ENCODE data around the gene MADD. TPM values are rescaled to one million over a fixed set of nuclear protein-coding genes. Genes with fewer than 3 reads are reported as not detected.

The MADD gene
- total RNA-seq, 1 experiment from 2014 or later = 132 TPM

- no TSS peak for BruUV-seq (replicated peaks)
- H3K9me3 ChIP-seq (ENCODE audit: low read depth, low read length, poor library complexity, severe bottlenecking) = no peaks in the 10 kb centered on the region
- DNase-seq (ENCODE audit: low spot score) = no peak
- CTCF ChIA-PET = interaction anchor here (0.6 kb wide), 1 partner anchor 686 kb away, joined by 11 read pairs; no protein-coding TSS in a partner anchor
- H3K36me3 ChIP-seq (ENCODE audit: insufficient read depth, low read length, poor library complexity, severe bottlenecking) = no peaks in the 10 kb centered on the region
- POLR2A ChIA-PET (ENCODE audit: low non-redundant PET) = no interaction called here
- H3K27ac ChIP-seq (ENCODE audit: low read depth, low read length, poor library complexity, severe bottlenecking) = no peak within 1 kb of the TSS
- TF ChIP-seq CTCF (conservative IDR thresholded peaks at IDR 0.05; ENCODE audit: low read depth, low read length) = no peak
- TF ChIP-seq EZH2 (IDR thresholded peaks at IDR 0.05; ENCODE audit: borderline replicate concordance, low read depth, low read length, poor library complexity, severe bottlenecking) = no peak
- H3K27me3 ChIP-seq (replicated peaks; ENCODE audit: insufficient read depth, low read depth, low read length, poor library complexity) = no peaks in the 10 kb centered on the region
- no peak within 1 kb of the TSS for H3K4me3 ChIP-seq (ENCODE audit: low read depth, low read length, poor library complexity, severe bottlenecking)
- peaks cover 5% of the 10 kb centered on the region for H3K4me1 ChIP-seq (ENCODE audit: insufficient read depth, low read length, poor library complexity, severe bottlenecking)
- intact Hi-C loops (cut with micrococcal nuclease; ENCODE audit: unreplicated experiment) = loop anchor here (10.0 kb wide), 1 partner anchor 968 kb away; the partner anchor contains the start of gene MDK
These were observed 82.6 kb downstream of the MADD start, which contains the start of gene MYBPC3 for GRCh38 chr11:47352556-47352955. Gene MYBPC3 (minus strand): TSS chr11:47352702. CDS start chr11:47352647, 55 bp downstream.

GRCh38 chr11:47353978-47354774, 84.2 kb downstream of the MADD start:
- CTCF ChIA-PET = interaction anchor here (0.5 to 1.4 kb wide), 8 partner anchors 32 to 466 kb away, joined by 3 to 9 read pairs (median 4); partner anchors contain the start of gene NR1H3
- POLR2A ChIA-PET (ENCODE audit: low non-redundant PET) = no interaction called here
- H3K27ac ChIP-seq (ENCODE audit: low read depth, low read length, poor library complexity, severe bottlenecking) = no peak overlapping the region
- H3K36me3 ChIP-seq (ENCODE audit: insufficient read depth, low read length, poor library complexity, severe bottlenecking) = no peaks in the 10 kb centered on the region
- TF ChIP-seq CTCF (conservative IDR thresholded peaks at IDR 0.05; ENCODE audit: low read depth, low read length) (no peak), EZH2 (IDR thresholded peaks at IDR 0.05; ENCODE audit: borderline replicate concordance, low read depth, low read length, poor library complexity, severe bottlenecking) (no peak)
- no peaks in the 10 kb centered on the region for H3K27me3 ChIP-seq (replicated peaks; ENCODE audit: insufficient read depth, low read depth, low read length, poor library complexity)
- no peak overlapping the region for H3K4me3 ChIP-seq (ENCODE audit: low read depth, low read length, poor library complexity, severe bottlenecking)
- intact Hi-C loops (cut with micrococcal nuclease; ENCODE audit: unreplicated experiment) = loop anchor here (2.0 to 10.0 kb wide), 2 partner anchors 95 to 969 kb away; partner anchors contain the start of gene MDK
- DNase-seq (ENCODE audit: low spot score) = no peak
- BruUV-seq (replicated peaks) = no TSS peak
- peaks cover 5% of the 10 kb centered on the region for H3K4me1 ChIP-seq (ENCODE audit: insufficient read depth, low read length, poor library complexity, severe bottlenecking)
- no peaks in the 10 kb centered on the region for H3K9me3 ChIP-seq (ENCODE audit: low read depth, low read length, poor library complexity, severe bottlenecking)

- TF ChIP-seq CTCF (conservative IDR thresholded peaks at IDR 0.05; ENCODE audit: low read depth, low read length) (no peak), EZH2 (IDR thresholded peaks at IDR 0.05; ENCODE audit: borderline replicate concordance, low read depth, low read length, poor library complexity, severe bottlenecking) (no peak)
- Histone ChIP-seq H3K27ac (ENCODE audit: low read depth, low read length, poor library complexity, severe bottlenecking) (peak overlapping the region; percentile 18), H3K36me3 (ENCODE audit: insufficient read depth, low read length, poor library complexity, severe bottlenecking) (no peaks in the 10 kb centered on the region), H3K4me3 (ENCODE audit: low read depth, low read length, poor library complexity, severe bottlenecking) (peak overlapping the region; percentile 50), H3K4me1 (ENCODE audit: insufficient read depth, low read length, poor library complexity, severe bottlenecking) (peaks cover 5% of the 10 kb centered on the region), H3K27me3 (replicated peaks; ENCODE audit: insufficient read depth, low read depth, low read length, poor library complexity) (no peaks in the 10 kb centered on the region), H3K9me3 (ENCODE audit: low read depth, low read length, poor library complexity, severe bottlenecking) (no peaks in the 10 kb centered on the region)
- peak; percentile 51 for DNase-seq (ENCODE audit: low spot score)
- BruUV-seq (replicated peaks) = no TSS peak
- ChIA-PET POLR2A (ENCODE audit: low non-redundant PET) (interaction anchor here (0.6 to 0.7 kb wide), 2 partner anchors 47 to 192 kb away, joined by 3 read pairs; no protein-coding TSS in a partner anchor), CTCF (interaction anchor here (0.5 to 1.5 kb wide), 29 partner anchors 9 to 810 kb away, joined by 3 to 9 read pairs (median 4); partner anchors contain the start of genes ACP2 and NR1H3)
- intact Hi-C loops (cut with micrococcal nuclease; ENCODE audit: unreplicated experiment) = loop anchor here (1.0 to 10.0 kb wide), 5 partner anchors 96 to 970 kb away; partner anchors contain the start of gene MDK
These were observed 85.0 kb downstream of the MADD start for GRCh38 chr11:47354913-47355282.

All from A673 (cell line).